ENCODE data around the gene SUMO4.

GRCh38 chr6:149405823-149406765, 6.0 kb downstream of the SUMO4 start:
- TF ChIP-seq CTCF (IDR thresholded peaks at IDR 0.05) = no peak
- no peak for TF ChIP-seq POLR2A (IDR thresholded peaks at IDR 0.05)
- no peak for TF ChIP-seq POLR2AphosphoS5 (IDR thresholded peaks at IDR 0.05)

Data from transverse colon (tissue), 4 donors.